Neural crest cell (in vitro differentiated cells): Measurements from ENCODE around the gene FZD2. TPM values are rescaled to one million over a fixed set of nuclear protein-coding genes. Genes with fewer than 3 reads are reported as not detected.
"Not testable (repeated sequence)": the region's sequence is repeated elsewhere in the genome, so short reads cannot be mapped to it uniquely, and the experiment has no call there.

ENCODE experiments used
- DNase-seq: peaks from one replicate; pipeline ENCODE4 v3.0.0; 2021; ENCODE audit warnings: low read depth, mixed read lengths, low spot score
- H3K27ac Mint-ChIP-seq: one replicate; pipeline ENCODE4 v1.8.0; 2021; ENCODE audit warnings: mild to moderate bottlenecking, mixed read lengths; ENCODE audit not compliant: unreplicated experiment
- H3K27me3 Mint-ChIP-seq: 2 replicates; pipeline ENCODE4 v1.8.0; 2021; ENCODE audit warnings: low read depth, mild to moderate bottlenecking, mixed read lengths
- H3K36me3 Mint-ChIP-seq: 2 replicates; pipeline ENCODE4 v1.8.0; 2021; ENCODE audit warnings: low read depth, mild to moderate bottlenecking, mixed read lengths
- H3K4me1 Mint-ChIP-seq: 2 replicates; pipeline ENCODE4 v1.8.0; 2021; ENCODE audit warnings: mixed read lengths
- H3K4me3 Mint-ChIP-seq: one replicate; pipeline ENCODE4 v1.8.0; 2021; ENCODE audit warnings: mild to moderate bottlenecking, mixed read lengths
- H3K9me3 Mint-ChIP-seq: 2 replicates; pipeline ENCODE4 v1.8.0; 2021; ENCODE audit warnings: mixed read lengths
- total RNA-seq: library from RNA; stranded (reverse); gene quantifications from 2 replicates; pipeline ENCODE4 v1.2.1, GENCODE V29; 2021
- TF ChIP-seq, protein P1 (sequence below): fragments of 200-600 bp; sonication (generic); conservative IDR thresholded peaks from 2 replicates; pipeline ENCODE4 v1.5.0; 2021; ENCODE audit warnings: antibody characterized with exemption, mild to moderate bottlenecking

The FZD2 gene
- total RNA-seq, 1 donor from 2014 or later, result 96.2 TPM

DNA sequence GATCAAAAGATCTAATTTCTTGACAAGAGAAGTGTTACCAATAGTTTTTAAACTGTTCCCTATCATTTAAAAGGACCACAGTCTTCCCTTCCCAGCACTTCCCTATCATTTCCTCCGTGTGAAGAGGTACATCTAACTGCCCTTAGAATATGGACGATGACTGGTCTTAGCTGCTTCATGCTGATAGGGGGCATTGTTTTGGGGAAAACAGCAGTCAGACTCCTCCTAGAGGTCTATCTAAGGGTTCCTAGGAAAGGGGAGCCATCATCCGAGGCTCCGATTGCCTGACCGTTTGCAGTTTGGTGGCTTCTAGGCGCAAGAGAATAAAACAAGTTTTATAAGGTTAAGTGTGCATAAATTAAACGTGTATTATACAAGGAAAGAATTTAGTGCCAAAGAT lies 7.1 kb downstream of the FZD2 start:
- Mint-ChIP-seq H3K27me3 (no peaks in the 10 kb centered on the region), H3K4me3 (peak overlapping the region; percentile 69), H3K36me3 (peaks cover 32% of the 10 kb centered on the region), H3K27ac (no peak overlapping the region), H3K4me1 (peaks cover 47% of the 10 kb centered on the region), H3K9me3 (peaks cover 11% of the 10 kb centered on the region)
- TF ChIP-seq, protein P1, sequence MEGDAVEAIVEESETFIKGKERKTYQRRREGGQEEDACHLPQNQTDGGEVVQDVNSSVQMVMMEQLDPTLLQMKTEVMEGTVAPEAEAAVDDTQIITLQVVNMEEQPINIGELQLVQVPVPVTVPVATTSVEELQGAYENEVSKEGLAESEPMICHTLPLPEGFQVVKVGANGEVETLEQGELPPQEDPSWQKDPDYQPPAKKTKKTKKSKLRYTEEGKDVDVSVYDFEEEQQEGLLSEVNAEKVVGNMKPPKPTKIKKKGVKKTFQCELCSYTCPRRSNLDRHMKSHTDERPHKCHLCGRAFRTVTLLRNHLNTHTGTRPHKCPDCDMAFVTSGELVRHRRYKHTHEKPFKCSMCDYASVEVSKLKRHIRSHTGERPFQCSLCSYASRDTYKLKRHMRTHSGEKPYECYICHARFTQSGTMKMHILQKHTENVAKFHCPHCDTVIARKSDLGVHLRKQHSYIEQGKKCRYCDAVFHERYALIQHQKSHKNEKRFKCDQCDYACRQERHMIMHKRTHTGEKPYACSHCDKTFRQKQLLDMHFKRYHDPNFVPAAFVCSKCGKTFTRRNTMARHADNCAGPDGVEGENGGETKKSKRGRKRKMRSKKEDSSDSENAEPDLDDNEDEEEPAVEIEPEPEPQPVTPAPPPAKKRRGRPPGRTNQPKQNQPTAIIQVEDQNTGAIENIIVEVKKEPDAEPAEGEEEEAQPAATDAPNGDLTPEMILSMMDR, result no peak
- DNase-seq, result no peak

GRCh38 chr17:44565866-44566443 lies 8.7 kb downstream of the FZD2 start:
- Mint-ChIP-seq H3K4me1 (peaks cover 33% of the 10 kb centered on the region), H3K27me3 (no peaks in the 10 kb centered on the region), H3K27ac (no peak overlapping the region), H3K36me3 (peaks cover 24% of the 10 kb centered on the region), H3K4me3 (peak overlapping the region; percentile 49), H3K9me3 (peaks cover 11% of the 10 kb centered on the region)
- TF ChIP-seq, protein P1, result peak; percentile 61
- no peak for DNase-seq

GRCh38 chr17:44568311-44568944 lies 11.1 kb downstream of the FZD2 start:
- H3K27me3 Mint-ChIP-seq, H3K27ac Mint-ChIP-seq, DNase-seq: not testable (repeated sequence)
- Mint-ChIP-seq H3K36me3 (peaks cover 15% of the 10 kb centered on the region), H3K4me1 (peaks cover 12% of the 10 kb centered on the region), H3K4me3 (peak overlapping the region; percentile 73), H3K9me3 (peaks cover 11% of the 10 kb centered on the region)

DNA sequence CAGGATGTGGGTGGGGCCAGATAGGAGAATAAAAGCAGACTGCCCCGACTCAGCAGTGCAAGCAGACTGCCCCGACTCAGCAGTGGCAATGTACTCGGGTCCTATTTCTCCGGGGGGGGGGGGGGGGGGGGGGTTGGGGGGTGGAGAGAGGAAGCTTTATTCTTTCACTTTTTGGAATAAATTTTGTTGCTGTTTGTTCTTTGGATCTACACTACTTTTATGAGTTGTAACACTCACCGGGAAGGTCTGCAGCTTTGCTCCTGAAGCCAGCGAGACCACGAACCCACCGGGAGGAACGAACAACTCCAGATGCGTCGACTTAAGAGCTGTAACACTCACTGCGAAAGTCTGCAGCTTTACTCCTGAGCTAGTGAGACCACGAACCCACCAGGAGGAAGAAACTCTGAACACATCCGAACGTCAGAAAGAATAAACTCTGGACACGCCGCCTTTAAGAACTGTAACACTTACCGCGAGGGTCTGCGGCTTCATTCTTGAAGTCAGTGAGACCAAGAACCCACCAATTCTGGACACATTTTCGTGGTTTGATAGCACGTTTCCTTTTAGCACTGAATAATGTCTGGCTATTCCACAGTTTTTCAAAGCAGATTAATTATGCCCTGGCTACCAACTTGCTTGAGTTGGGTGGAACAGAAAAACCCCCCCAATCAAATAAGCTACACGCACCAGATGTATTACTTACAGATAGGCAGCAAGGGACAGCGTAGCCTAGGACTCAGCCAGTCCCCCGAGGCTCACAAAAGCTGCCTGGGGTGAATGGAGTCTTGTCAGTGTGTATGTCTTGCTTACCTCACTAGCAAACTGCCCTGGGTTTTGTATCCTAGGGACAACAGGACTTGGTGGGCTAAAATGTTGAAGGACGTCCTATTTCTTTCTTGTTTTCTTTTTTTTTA lies 11.9 kb downstream of the FZD2 start:
- Mint-ChIP-seq H3K9me3 (peaks cover 9% of the 10 kb centered on the region), H3K4me3 (peak overlapping the region; percentile 73), H3K27ac (peak overlapping the region; percentile 39), H3K4me1 (peaks cover 11% of the 10 kb centered on the region), H3K27me3 (no peaks in the 10 kb centered on the region), H3K36me3 (peaks cover 11% of the 10 kb centered on the region)
- DNase-seq, result no peak
- TF ChIP-seq, protein P1, result no peak

DNA sequence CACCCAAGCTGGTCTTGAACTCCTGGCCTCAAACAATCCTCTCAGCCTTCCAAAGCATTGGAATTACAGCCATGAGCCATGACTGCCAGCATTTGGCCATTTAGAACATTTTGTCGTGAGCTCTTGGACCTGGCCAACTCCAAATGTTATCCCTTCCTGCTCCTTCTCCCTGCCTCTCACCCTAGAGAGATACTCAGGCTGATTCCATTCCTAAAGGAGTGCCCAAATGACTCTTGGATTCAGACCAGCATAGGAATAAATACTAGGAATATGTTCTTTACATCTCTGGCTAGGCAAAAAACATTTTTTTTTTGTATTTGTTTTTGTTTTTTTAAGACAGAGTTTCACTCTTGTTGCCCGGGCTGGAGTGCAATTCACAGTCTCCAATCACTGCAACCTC lies 15.5 kb downstream of the FZD2 start:
- H3K9me3 Mint-ChIP-seq, result no peaks in the 10 kb centered on the region
- peaks cover 6% of the 10 kb centered on the region for H3K4me1 Mint-ChIP-seq
- TF ChIP-seq, protein P1, result no peak
- DNase-seq, result no peak
- H3K27me3 Mint-ChIP-seq, result peaks cover under 1% of the 10 kb centered on the region
- H3K4me3 Mint-ChIP-seq, result no peak overlapping the region
- no peak overlapping the region for H3K27ac Mint-ChIP-seq
- H3K36me3 Mint-ChIP-seq, result no peaks in the 10 kb centered on the region
